ENCODE results near the gene C11orf58. TPM values are rescaled to one million over a fixed set of nuclear protein-coding genes. Genes with fewer than 3 reads are reported as not detected.

C11orf58 gene
- polyA plus RNA-seq, 1 donor = 402 TPM

GRCh38 chr11:16764888-16765287 lies 26.4 kb downstream of the C11orf58 start:
- DNase-seq = no peak

GRCh38 chr11:16767137-16767536 lies 28.7 kb downstream of the C11orf58 start:
- no peak for DNase-seq

GRCh38 chr11:16767957-16768356 lies 29.5 kb downstream of the C11orf58 start:
- no peak for DNase-seq

GRCh38 chr11:16769386-16769785 lies 30.9 kb downstream of the C11orf58 start:
- DNase-seq = no peak

- DNase-seq = no peak
Observed at GRCh38 chr11:16770016-16770415, 31.6 kb downstream of the C11orf58 start.

GRCh38 chr11:16771350-16772140 lies 33.1 kb downstream of the C11orf58 start:
- no peak for DNase-seq

GRCh38 chr11:16772141-16772512 lies 33.7 kb downstream of the C11orf58 start:
- no peak for DNase-seq

GRCh38 chr11:16773981-16774935 lies 35.8 kb downstream of the C11orf58 start:
- DNase-seq = no peak

- DNase-seq = no peak
Observed at GRCh38 chr11:16774936-16775613, 36.6 kb downstream of the C11orf58 start.

GRCh38 chr11:16775614-16776283 lies 37.3 kb downstream of the C11orf58 start:
- DNase-seq = no peak

- DNase-seq = no peak
Observed at GRCh38 chr11:16776711-16777612, 38.5 kb downstream of the C11orf58 start.

GRCh38 chr11:16777613-16777975 lies 39.1 kb downstream of the C11orf58 start:
- no peak for DNase-seq

- DNase-seq = no peak
Observed at GRCh38 chr11:16778286-16778685, 39.8 kb downstream of the C11orf58 start.

GRCh38 chr11:16778876-16779275 lies 40.4 kb downstream of the C11orf58 start:
- no peak for DNase-seq

- DNase-seq = no peak
Observed at GRCh38 chr11:16779436-16779835, 41.0 kb downstream of the C11orf58 start.

GRCh38 chr11:16780146-16780545 lies 41.7 kb downstream of the C11orf58 start:
- DNase-seq = no peak

- no peak for DNase-seq
Observed at GRCh38 chr11:16780698-16781550, 42.5 kb downstream of the C11orf58 start.

- no peak for DNase-seq
Observed at GRCh38 chr11:16781936-16782919, 43.8 kb downstream of the C11orf58 start.
